Subcutaneous abdominal adipose tissue (tissue), 5 donors: ENCODE results near the gene PELI2.
"Not testable (repeated sequence)": the region's sequence is repeated elsewhere in the genome, so short reads cannot be mapped to it uniquely, and the experiment has no call there.

Source experiments
- H3K27ac ChIP-seq: one replicate; pipeline ENCODE4 v1.7.0; 2013; ENCODE audit warnings: low read depth, mild to moderate bottlenecking, inconsistent platforms, low read length, moderate library complexity
- H3K27me3 ChIP-seq, 5 donors: one replicate each; pipeline ENCODE4 v1.7.0; 2013; ENCODE audit warnings: low read length in 5 of 5, inconsistent platforms in 1 of 5; ENCODE audit not compliant: control insufficient read depth in 5 of 5, insufficient read depth in 4 of 5
- H3K36me3 ChIP-seq, 5 donors: one replicate each; pipeline ENCODE4 v1.7.0; 2013; ENCODE audit warnings: low read length in 5 of 5; ENCODE audit not compliant: control insufficient read depth in 5 of 5, insufficient read depth in 5 of 5
- H3K4me1 ChIP-seq, 5 donors: one replicate each; pipeline ENCODE4 v1.7.0; 2013; ENCODE audit warnings: low read length in 5 of 5, mild to moderate bottlenecking in 3 of 5, moderate library complexity in 1 of 5; ENCODE audit not compliant: control insufficient read depth in 5 of 5, insufficient read depth in 5 of 5
- H3K4me3 ChIP-seq, 5 donors: one replicate each; pipeline ENCODE4 v1.7.0; 2013; ENCODE audit warnings: low read length in 5 of 5, low read depth in 1 of 5
- H3K9ac ChIP-seq, 5 donors: one replicate each; pipeline ENCODE4 v1.7.0; 2013; ENCODE audit warnings: low read length in 5 of 5, mild to moderate bottlenecking in 4 of 5, moderate library complexity in 3 of 5
- H3K9me3 ChIP-seq, 5 donors: one replicate each; pipeline ENCODE4 v1.7.0; 2013; ENCODE audit warnings: low read length in 5 of 5; ENCODE audit not compliant: control insufficient read depth in 5 of 5
- donor health status: healthy.
- donor health status: healthy.
- donor health status: healthy.
- donor health status: healthy.
- donor health status: healthy.

Gene PELI2

GRCh38 chr14:56166579-56166978, 48.4 kb downstream of the PELI2 start:
- Histone ChIP-seq H3K9me3 (peaks cover 0 to 13% (median 8%) of the 10 kb centered on the region in 5 donors), H3K4me1 (peaks cover 0 to 10% (median 7%) of the 10 kb centered on the region in 5 donors)
- H3K9ac ChIP-seq, H3K27ac ChIP-seq, H3K4me3 ChIP-seq, H3K36me3 ChIP-seq, H3K27me3 ChIP-seq: not testable (repeated sequence)

GRCh38 chr14:56168007-56168616, 49.9 kb downstream of the PELI2 start:
- no peaks in the 10 kb centered on the region for H3K36me3 ChIP-seq

GRCh38 chr14:56170028-56170427, 51.8 kb downstream of the PELI2 start:
- Histone ChIP-seq H3K27me3 (no peaks in the 10 kb centered on the region), H3K36me3 (no peaks in the 10 kb centered on the region), H3K9ac (no peak overlapping the region), H3K4me3 (no peak overlapping the region), H3K9me3 (peaks cover 0 to 4% (median 0%) of the 10 kb centered on the region in 5 donors), H3K4me1 (peaks cover 0 to 15% (median 11%) of the 10 kb centered on the region in 5 donors), H3K27ac (no peak overlapping the region)

More at GRCh38 chr14:56168007-56168616, 49.9 kb downstream of the PELI2 start:
- Histone ChIP-seq H3K27me3 (no peaks in the 10 kb centered on the region), H3K9ac (no peak overlapping the region), H3K9me3 (peaks cover 0 to 13% (median 7%) of the 10 kb centered on the region in 5 donors), H3K4me1 (peaks cover 0 to 15% (median 11%) of the 10 kb centered on the region in 5 donors), H3K27ac (no peak overlapping the region), H3K4me3 (no peak overlapping the region)

- Histone ChIP-seq H3K4me1 (peaks cover 0 to 15% (median 11%) of the 10 kb centered on the region in 5 donors), H3K36me3 (no peaks in the 10 kb centered on the region), H3K9ac (no peak overlapping the region), H3K9me3 (peaks cover 0 to under 1% (median 0%) of the 10 kb centered on the region in 5 donors), H3K27me3 (no peaks in the 10 kb centered on the region), H3K4me3 (no peak overlapping the region), H3K27ac (no peak overlapping the region)
These were observed 52.7 kb downstream of the PELI2 start for GRCh38 chr14:56170877-56171422.

- Histone ChIP-seq H3K9ac (no peak overlapping the region), H3K36me3 (no peaks in the 10 kb centered on the region), H3K4me3 (no peak overlapping the region), H3K9me3 (no peaks in the 10 kb centered on the region), H3K27me3 (no peaks in the 10 kb centered on the region), H3K27ac (peak overlapping the region; percentile 5), H3K4me1 (peaks cover 0 to 15% (median 13%) of the 10 kb centered on the region in 5 donors)
These were observed 53.9 kb downstream of the PELI2 start for GRCh38 chr14:56172074-56172473.

GRCh38 chr14:56172571-56172971, 54.4 kb downstream of the PELI2 start:
- Histone ChIP-seq H3K27me3 (no peaks in the 10 kb centered on the region), H3K9me3 (no peaks in the 10 kb centered on the region), H3K4me1 (peaks cover 0 to 14% (median 11%) of the 10 kb centered on the region in 5 donors), H3K36me3 (no peaks in the 10 kb centered on the region), H3K9ac (no peak overlapping the region), H3K27ac (peak overlapping the region; percentile 15), H3K4me3 (no peak overlapping the region)

- Histone ChIP-seq H3K4me3 (no peak overlapping the region), H3K36me3 (peaks cover 0 to 2% (median 0%) of the 10 kb centered on the region in 5 donors), H3K9ac (no peak overlapping the region), H3K27me3 (no peaks in the 10 kb centered on the region), H3K9me3 (no peaks in the 10 kb centered on the region), H3K4me1 (peaks cover 0 to 13% (median 5%) of the 10 kb centered on the region in 5 donors), H3K27ac (no peak overlapping the region)
These were observed 55.2 kb downstream of the PELI2 start for GRCh38 chr14:56173365-56173922.

GRCh38 chr14:56175773-56176172, 57.6 kb downstream of the PELI2 start:
- Histone ChIP-seq H3K36me3 (peaks cover 0 to 4% (median 0%) of the 10 kb centered on the region in 5 donors), H3K9ac (no peak overlapping the region), H3K9me3 (no peaks in the 10 kb centered on the region), H3K27ac (no peak overlapping the region), H3K4me1 (peaks cover 0 to 12% (median 5%) of the 10 kb centered on the region in 5 donors), H3K27me3 (no peaks in the 10 kb centered on the region), H3K4me3 (no peak overlapping the region)

- H3K9me3 ChIP-seq, result no peaks in the 10 kb centered on the region
- H3K9ac ChIP-seq, result no peak overlapping the region
- H3K4me3 ChIP-seq, result no peak overlapping the region
- no peaks in the 10 kb centered on the region for H3K27me3 ChIP-seq
- peaks cover 0 to 12% (median 5%) of the 10 kb centered on the region in 5 donors for H3K4me1 ChIP-seq
- H3K27ac ChIP-seq, result no peak overlapping the region
- peaks cover 0 to 4% (median 0%) of the 10 kb centered on the region in 5 donors for H3K36me3 ChIP-seq
These were observed 58.3 kb downstream of the PELI2 start for GRCh38 chr14:56176530-56176929.

- no peak overlapping the region for H3K27ac ChIP-seq
- H3K4me1 ChIP-seq, result peaks cover 0 to 11% (median 5%) of the 10 kb centered on the region in 5 donors
These were observed 58.8 kb downstream of the PELI2 start for GRCh38 chr14:56177036-56177435.

More at GRCh38 chr14:56177036-56177435, 58.8 kb downstream of the PELI2 start:
- H3K36me3 ChIP-seq, result peaks cover 0 to 4% (median 0%) of the 10 kb centered on the region in 5 donors
- H3K4me3 ChIP-seq, result no peak overlapping the region
- no peaks in the 10 kb centered on the region for H3K27me3 ChIP-seq
- no peak overlapping the region for H3K9ac ChIP-seq
- no peaks in the 10 kb centered on the region for H3K9me3 ChIP-seq
